Activated naive CD4-positive, alpha-beta T cell treated with anti-CD3 and anti-CD28 coated beads, Interleukin-2, amount 10 ng/mL, durations not matched to agents 7 days and 5 days (primary cell): ENCODE results near the gene TBC1D8.

ENCODE experiments used
- CTCF ChIA-PET: fragments of 350-600 bp; sonication (Branson Sonifier 250); formaldehyde crosslinking; loops from one replicate; lab custom pipeline; 2021; ENCODE audit warnings: antibody characterized with exemption; lab: Charles Lee
- DNase-seq: peaks from one replicate; pipeline ENCODE4 v3.0.0-alpha.2; 2020
- H3K27ac Mint-ChIP-seq: one replicate; pipeline ENCODE4 v1.8.0; 2021; ENCODE audit warnings: mild to moderate bottlenecking, moderate library complexity, mixed read lengths
- H3K27me3 Mint-ChIP-seq: one replicate; pipeline ENCODE4 v1.8.0; 2021; ENCODE audit warnings: mild to moderate bottlenecking, mixed read lengths
- H3K36me3 Mint-ChIP-seq: one replicate; pipeline ENCODE4 v1.8.0; 2021; ENCODE audit warnings: mixed read lengths
- H3K4me1 Mint-ChIP-seq: one replicate; pipeline ENCODE4 v1.8.0; 2021; ENCODE audit warnings: mixed read lengths
- H3K4me3 Mint-ChIP-seq: one replicate; pipeline ENCODE4 v1.8.0; 2021; ENCODE audit warnings: mild to moderate bottlenecking, moderate library complexity, mixed read lengths
- H3K9me3 Mint-ChIP-seq: one replicate; pipeline ENCODE4 v1.8.0; 2021; ENCODE audit warnings: mixed read lengths

Gene TBC1D8

GRCh38 chr2:100969998-100970397, 181.2 kb downstream of the TBC1D8 start:
- H3K4me1 Mint-ChIP-seq, result peaks cover under 1% of the 10 kb centered on the region
- no peaks in the 10 kb centered on the region for H3K36me3 Mint-ChIP-seq
- DNase-seq, result no peak
- H3K4me3 Mint-ChIP-seq, result no peak overlapping the region
- no peaks in the 10 kb centered on the region for H3K9me3 Mint-ChIP-seq
- no peak overlapping the region for H3K27ac Mint-ChIP-seq
- CTCF ChIA-PET, result no interaction called here
- H3K27me3 Mint-ChIP-seq, result no peaks in the 10 kb centered on the region

- CTCF ChIA-PET, result no interaction called here
- H3K36me3 Mint-ChIP-seq, result no peaks in the 10 kb centered on the region
- DNase-seq, result no peak
- no peak overlapping the region for H3K4me3 Mint-ChIP-seq
- H3K4me1 Mint-ChIP-seq, result peaks cover 10% of the 10 kb centered on the region
- no peaks in the 10 kb centered on the region for H3K9me3 Mint-ChIP-seq
- H3K27me3 Mint-ChIP-seq, result no peaks in the 10 kb centered on the region
- no peak overlapping the region for H3K27ac Mint-ChIP-seq
Measured at GRCh38 chr2:100968146-100969145, 182.7 kb downstream of the TBC1D8 start.

DNA sequence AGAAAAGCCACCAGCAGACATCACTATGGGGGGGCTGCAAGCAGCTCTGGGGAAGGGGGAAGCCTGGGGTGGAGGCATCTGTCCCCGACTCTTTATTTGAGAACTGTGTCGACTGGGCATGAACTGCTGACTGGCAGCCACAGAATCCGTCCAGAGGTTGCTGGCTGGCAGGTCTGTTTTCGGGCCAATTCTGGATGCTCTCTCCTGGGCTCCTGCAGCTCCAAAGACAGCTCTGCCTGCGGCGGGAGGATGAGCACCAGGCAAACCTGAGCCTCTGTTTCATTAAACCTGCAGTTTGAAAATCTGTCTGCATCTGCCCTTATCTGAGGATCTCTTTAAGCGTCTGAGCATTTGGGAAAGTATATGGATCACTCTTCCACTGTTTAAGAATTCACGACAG, 183.5 kb downstream of the TBC1D8 start:
- CTCF ChIA-PET, result no interaction called here
- DNase-seq, result no peak
- peaks cover 10% of the 10 kb centered on the region for H3K4me1 Mint-ChIP-seq
- H3K27me3 Mint-ChIP-seq, result no peaks in the 10 kb centered on the region
- H3K36me3 Mint-ChIP-seq, result no peaks in the 10 kb centered on the region
- no peak overlapping the region for H3K4me3 Mint-ChIP-seq
- no peak overlapping the region for H3K27ac Mint-ChIP-seq
- H3K9me3 Mint-ChIP-seq, result no peaks in the 10 kb centered on the region

DNA sequence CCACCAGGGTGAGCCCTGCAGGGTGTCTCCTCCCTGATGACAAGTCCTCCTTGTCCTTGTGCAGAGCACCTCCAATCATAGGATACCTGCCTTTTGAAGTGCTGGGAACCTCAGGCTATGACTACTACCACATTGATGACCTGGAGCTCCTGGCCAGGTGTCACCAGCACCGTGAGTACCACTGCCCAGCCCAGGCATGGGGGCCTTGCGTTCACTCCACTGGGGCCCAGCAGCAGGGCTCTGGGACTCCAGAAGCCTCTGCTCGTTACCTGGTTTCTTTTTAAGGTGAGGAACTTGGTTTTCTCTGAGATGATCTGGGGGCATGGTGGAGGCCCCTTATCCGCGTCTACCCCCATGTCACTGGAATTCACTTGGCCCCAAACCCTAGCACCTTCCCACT, 185.6 kb downstream of the TBC1D8 start:
- peaks cover 10% of the 10 kb centered on the region for H3K4me1 Mint-ChIP-seq
- H3K9me3 Mint-ChIP-seq, result no peaks in the 10 kb centered on the region
- H3K36me3 Mint-ChIP-seq, result no peaks in the 10 kb centered on the region
- no peak for DNase-seq
- H3K27me3 Mint-ChIP-seq, result no peaks in the 10 kb centered on the region
- CTCF ChIA-PET, result no interaction called here
- H3K4me3 Mint-ChIP-seq, result no peak overlapping the region
- H3K27ac Mint-ChIP-seq, result no peak overlapping the region

DNA sequence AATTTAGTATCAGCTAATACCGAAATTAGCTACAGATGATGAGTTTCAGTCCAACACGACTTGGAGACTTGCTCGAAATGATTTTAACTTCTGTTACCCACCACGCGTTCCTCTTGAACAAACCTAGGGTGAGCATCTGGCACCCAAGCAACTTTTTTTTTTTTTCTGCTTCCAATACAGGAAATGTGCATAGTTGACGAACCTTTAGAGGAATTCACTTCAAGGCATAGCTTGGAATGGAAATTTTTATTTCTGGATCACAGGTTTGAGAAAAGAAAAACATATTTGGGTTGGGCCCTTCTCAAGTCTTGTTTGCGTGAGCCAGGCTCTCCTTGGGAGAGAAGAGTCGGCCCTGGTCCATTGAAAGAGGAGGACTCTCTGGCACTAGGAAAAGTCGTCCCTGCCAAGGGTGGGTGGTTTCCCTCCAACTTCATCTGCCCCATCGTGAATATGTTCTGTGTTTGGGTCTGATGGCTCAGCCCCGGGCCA, 186.5 kb downstream of the TBC1D8 start:
- Mint-ChIP-seq H3K9me3 (no peaks in the 10 kb centered on the region), H3K36me3 (no peaks in the 10 kb centered on the region), H3K4me1 (peaks cover 10% of the 10 kb centered on the region), H3K4me3 (no peak overlapping the region), H3K27me3 (no peaks in the 10 kb centered on the region), H3K27ac (no peak overlapping the region)
- DNase-seq, result no peak
- CTCF ChIA-PET, result interaction anchor here (1.3 kb wide), 1 partner anchor 354 kb away, joined by 3 read pairs; no protein-coding TSS in a partner anchor

DNA sequence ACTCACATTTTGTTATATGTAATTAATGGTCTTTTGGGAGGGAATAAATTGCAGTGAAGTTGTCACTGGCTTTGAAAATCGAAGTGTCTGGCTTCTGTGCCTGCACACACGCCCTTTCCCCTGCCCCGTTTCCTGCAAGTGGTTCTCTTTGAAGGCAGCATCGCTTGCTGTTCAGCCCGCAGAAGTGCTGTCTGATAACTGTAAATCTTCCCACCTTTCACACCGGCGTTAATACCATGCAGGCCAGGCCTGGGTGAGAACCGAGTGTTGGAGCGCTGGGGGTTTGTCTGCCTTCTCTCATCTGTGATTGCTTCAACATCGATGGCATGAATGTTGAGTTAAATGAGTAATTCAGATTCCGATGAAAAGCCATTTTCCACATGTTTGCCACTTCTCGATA, 187.0 kb downstream of the TBC1D8 start:
- H3K9me3 Mint-ChIP-seq, result no peaks in the 10 kb centered on the region
- H3K27me3 Mint-ChIP-seq, result no peaks in the 10 kb centered on the region
- no peak overlapping the region for H3K4me3 Mint-ChIP-seq
- H3K36me3 Mint-ChIP-seq, result no peaks in the 10 kb centered on the region
- peaks cover 10% of the 10 kb centered on the region for H3K4me1 Mint-ChIP-seq
- H3K27ac Mint-ChIP-seq, result no peak overlapping the region
- CTCF ChIA-PET, result interaction anchor here (1.3 kb wide), 1 partner anchor 354 kb away, joined by 3 read pairs; no protein-coding TSS in a partner anchor
- peak; percentile 39 for DNase-seq

GRCh38 chr2:100963026-100963375, 188.2 kb downstream of the TBC1D8 start:
- CTCF ChIA-PET, result no interaction called here
- no peak overlapping the region for H3K27ac Mint-ChIP-seq
- no peaks in the 10 kb centered on the region for H3K9me3 Mint-ChIP-seq

GRCh38 chr2:100962366-100963025, 188.7 kb downstream of the TBC1D8 start:
- Mint-ChIP-seq H3K27ac (no peak overlapping the region), H3K4me3 (no peak overlapping the region), H3K9me3 (no peaks in the 10 kb centered on the region), H3K36me3 (no peaks in the 10 kb centered on the region), H3K4me1 (peaks cover 10% of the 10 kb centered on the region), H3K27me3 (no peaks in the 10 kb centered on the region)
- CTCF ChIA-PET, result no interaction called here
- no peak for DNase-seq

More at GRCh38 chr2:100963026-100963375, 188.2 kb downstream of the TBC1D8 start:
- no peaks in the 10 kb centered on the region for H3K36me3 Mint-ChIP-seq
- H3K4me3 Mint-ChIP-seq, result no peak overlapping the region
- DNase-seq, result no peak
- peaks cover 10% of the 10 kb centered on the region for H3K4me1 Mint-ChIP-seq
- H3K27me3 Mint-ChIP-seq, result no peaks in the 10 kb centered on the region

- Mint-ChIP-seq H3K27ac (no peak overlapping the region), H3K9me3 (no peaks in the 10 kb centered on the region), H3K4me1 (peaks cover 10% of the 10 kb centered on the region), H3K27me3 (peaks cover 8% of the 10 kb centered on the region), H3K4me3 (no peak overlapping the region), H3K36me3 (peaks cover 2% of the 10 kb centered on the region)
- CTCF ChIA-PET, result no interaction called here
- no peak for DNase-seq
Measured at GRCh38 chr2:100960688-100961087, 190.5 kb downstream of the TBC1D8 start.

DNA sequence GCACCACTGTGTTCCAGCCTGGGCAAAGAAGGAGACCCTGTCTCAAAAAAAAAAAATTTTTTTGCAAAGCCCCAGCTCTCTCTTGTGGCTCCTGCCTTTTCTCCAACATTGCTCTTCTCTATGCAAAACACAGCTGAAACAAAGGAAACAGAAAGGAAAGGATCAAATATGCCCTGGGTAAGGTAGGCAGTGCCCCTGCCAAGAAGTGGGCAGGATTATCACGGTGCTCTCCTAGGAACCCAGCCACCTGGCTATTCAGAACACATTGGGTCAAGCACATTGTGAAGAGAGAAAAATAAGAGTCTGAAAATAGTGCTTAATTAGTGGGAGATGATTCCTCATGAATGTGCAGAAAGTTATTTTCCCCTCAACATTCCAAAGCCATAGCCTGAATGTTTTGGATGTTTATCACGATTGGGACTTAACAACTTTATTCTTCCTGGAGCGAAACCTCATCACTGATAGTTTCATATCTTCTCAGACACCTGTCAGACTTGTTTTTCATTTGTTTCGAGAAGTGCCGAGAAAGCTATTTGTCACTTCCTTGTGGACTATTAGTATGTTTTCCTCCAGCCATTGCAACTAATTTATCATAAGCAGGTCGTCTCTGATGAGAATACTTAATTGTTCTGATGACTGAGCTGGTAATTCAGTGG, 191.8 kb downstream of the TBC1D8 start:
- Mint-ChIP-seq H3K36me3 (peaks cover 2% of the 10 kb centered on the region), H3K9me3 (no peaks in the 10 kb centered on the region), H3K4me1 (peaks cover 6% of the 10 kb centered on the region), H3K27me3 (peaks cover 8% of the 10 kb centered on the region), H3K27ac (no peak overlapping the region), H3K4me3 (no peak overlapping the region)
- DNase-seq, result no peak
- CTCF ChIA-PET, result interaction anchor here (0.6 kb wide), 1 partner anchor 293 kb away, joined by 4 read pairs; no protein-coding TSS in a partner anchor

DNA sequence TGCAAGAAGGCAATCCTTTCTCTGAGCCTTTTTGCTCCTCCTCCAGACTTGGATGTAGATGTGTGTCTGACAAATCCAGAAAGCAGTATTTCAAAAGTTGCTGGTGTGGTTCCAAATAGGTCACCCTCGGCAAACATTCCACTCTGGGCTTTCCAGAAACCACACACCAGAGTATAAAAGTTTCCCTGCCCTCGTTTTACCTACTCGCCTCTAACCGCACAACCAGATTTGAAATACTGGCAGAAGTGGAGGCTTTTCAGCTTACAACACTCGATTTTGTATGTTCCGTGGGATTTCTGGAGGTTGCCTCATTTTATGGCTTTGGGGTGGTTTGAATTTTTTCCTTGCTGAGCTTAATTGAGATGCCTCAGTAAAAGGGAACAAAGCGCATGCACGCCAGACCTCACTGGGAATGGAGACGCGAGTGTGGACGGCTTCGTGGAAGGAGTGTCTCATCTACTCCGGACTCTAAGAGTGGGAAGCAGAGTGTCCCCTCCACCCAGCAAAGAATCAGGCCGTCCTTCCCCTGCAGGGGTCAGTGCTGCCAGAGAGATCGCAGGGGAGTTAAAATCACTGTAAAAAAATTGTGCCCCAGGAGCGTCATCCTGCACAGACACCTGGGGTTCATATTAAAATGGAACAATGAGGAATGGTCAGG, 193.1 kb downstream of the TBC1D8 start:
- CTCF ChIA-PET, result no interaction called here
- no peak overlapping the region for H3K27ac Mint-ChIP-seq
- peaks cover 10% of the 10 kb centered on the region for H3K4me1 Mint-ChIP-seq
- H3K36me3 Mint-ChIP-seq, result peaks cover 2% of the 10 kb centered on the region
- no peak overlapping the region for H3K4me3 Mint-ChIP-seq
- H3K9me3 Mint-ChIP-seq, result no peaks in the 10 kb centered on the region
- H3K27me3 Mint-ChIP-seq, result peaks cover 8% of the 10 kb centered on the region
- DNase-seq, result no peak
